Measurements from ENCODE around the gene ATP12A. TPM values are rescaled to one million over a fixed set of nuclear protein-coding genes. Genes with fewer than 3 reads are reported as not detected.

ATP12A gene
- polyA plus RNA-seq, 3 donors, result not detected

DNA sequence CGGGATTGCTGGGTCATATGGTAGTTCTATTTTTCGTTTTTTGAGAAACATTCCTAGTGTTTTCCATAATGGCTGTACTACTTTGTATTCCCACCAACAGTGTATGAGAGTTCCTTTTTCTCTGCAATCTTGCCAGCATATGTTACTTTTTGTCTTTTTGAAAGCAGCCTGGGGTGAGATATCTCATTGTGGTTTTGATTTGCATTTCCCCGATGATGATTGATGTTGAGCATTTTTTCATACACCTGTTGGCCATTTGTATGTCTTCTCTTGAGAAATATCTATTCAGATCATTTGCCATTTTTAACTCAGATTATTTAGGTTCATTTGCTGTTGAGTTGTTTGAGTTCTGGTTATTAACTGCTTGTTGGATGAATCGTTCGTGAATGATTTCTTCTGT, 18.5 kb upstream of the ATP12A start:
- H3K36me3 Mint-ChIP-seq, result no peaks in the 10 kb centered on the region
- no peaks in the 10 kb centered on the region for H4K20me1 ChIP-seq (ENCODE audit: insufficient read depth, low read length)
- H3K4me3 ChIP-seq (replicated peaks in 1 of 3; ENCODE audit: low read depth in 2 of 3, low read length in 3 of 3), result no peak overlapping the region
- no peaks in the 10 kb centered on the region for H3K27me3 ChIP-seq (ENCODE audit: control insufficient read depth in 2 of 2, insufficient read depth in 2 of 2, low read length in 2 of 2)
- H3K4me2 ChIP-seq (replicated peaks; ENCODE audit: extremely low read depth, low read length, poor library complexity, severe bottlenecking), result no peak overlapping the region
- no CpG with 5 or more reads among the region's 5 CpGs for WGBS (ENCODE audit: insufficient coverage)
- no peak for DNase-seq
- TF ChIP-seq, protein P1, sequence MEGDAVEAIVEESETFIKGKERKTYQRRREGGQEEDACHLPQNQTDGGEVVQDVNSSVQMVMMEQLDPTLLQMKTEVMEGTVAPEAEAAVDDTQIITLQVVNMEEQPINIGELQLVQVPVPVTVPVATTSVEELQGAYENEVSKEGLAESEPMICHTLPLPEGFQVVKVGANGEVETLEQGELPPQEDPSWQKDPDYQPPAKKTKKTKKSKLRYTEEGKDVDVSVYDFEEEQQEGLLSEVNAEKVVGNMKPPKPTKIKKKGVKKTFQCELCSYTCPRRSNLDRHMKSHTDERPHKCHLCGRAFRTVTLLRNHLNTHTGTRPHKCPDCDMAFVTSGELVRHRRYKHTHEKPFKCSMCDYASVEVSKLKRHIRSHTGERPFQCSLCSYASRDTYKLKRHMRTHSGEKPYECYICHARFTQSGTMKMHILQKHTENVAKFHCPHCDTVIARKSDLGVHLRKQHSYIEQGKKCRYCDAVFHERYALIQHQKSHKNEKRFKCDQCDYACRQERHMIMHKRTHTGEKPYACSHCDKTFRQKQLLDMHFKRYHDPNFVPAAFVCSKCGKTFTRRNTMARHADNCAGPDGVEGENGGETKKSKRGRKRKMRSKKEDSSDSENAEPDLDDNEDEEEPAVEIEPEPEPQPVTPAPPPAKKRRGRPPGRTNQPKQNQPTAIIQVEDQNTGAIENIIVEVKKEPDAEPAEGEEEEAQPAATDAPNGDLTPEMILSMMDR (IDR thresholded peaks at IDR 0.05), result no peak
- H3K36me3 ChIP-seq (replicated peaks in 1 of 2; ENCODE audit: control insufficient read depth in 1 of 2, insufficient read depth in 2 of 2, low read length in 2 of 2), result no peaks in the 10 kb centered on the region
- no peak overlapping the region for H3K27ac ChIP-seq (ENCODE audit: low read depth in 1 of 2, low read length in 2 of 2)
- no peaks in the 10 kb centered on the region for H3K4me1 ChIP-seq (ENCODE audit: control insufficient read depth in 1 of 2, insufficient read depth in 2 of 2, low read length in 2 of 2)
- H3K79me2 ChIP-seq (ENCODE audit: insufficient read depth, low read length), result no peaks in the 10 kb centered on the region
- H3K9me3 ChIP-seq (replicated peaks in 1 of 2; ENCODE audit: control insufficient read depth in 1 of 2, insufficient read depth in 1 of 2, low read length in 2 of 2), result no peaks in the 10 kb centered on the region
- intact Hi-C loops (cut with micrococcal nuclease), result no loop called here
- no peak overlapping the region for H3K4me3 Mint-ChIP-seq
- no peak overlapping the region for H2AFZ ChIP-seq (ENCODE audit: insufficient read depth, low read depth, low read length, poor library complexity, severe bottlenecking)
- no peak overlapping the region for H3K9ac ChIP-seq (ENCODE audit: insufficient read depth, low read length, poor library complexity, severe bottlenecking)
- H3K4me1 Mint-ChIP-seq, result no peaks in the 10 kb centered on the region
- no peaks in the 10 kb centered on the region for H3K9me3 Mint-ChIP-seq
- peaks cover 0 to 7% (median 5%) of the 10 kb centered on the region in 3 donors for H3K27me3 Mint-ChIP-seq (ENCODE audit: low read depth in 3 of 3)
- no peak overlapping the region for H3K27ac Mint-ChIP-seq

DNA sequence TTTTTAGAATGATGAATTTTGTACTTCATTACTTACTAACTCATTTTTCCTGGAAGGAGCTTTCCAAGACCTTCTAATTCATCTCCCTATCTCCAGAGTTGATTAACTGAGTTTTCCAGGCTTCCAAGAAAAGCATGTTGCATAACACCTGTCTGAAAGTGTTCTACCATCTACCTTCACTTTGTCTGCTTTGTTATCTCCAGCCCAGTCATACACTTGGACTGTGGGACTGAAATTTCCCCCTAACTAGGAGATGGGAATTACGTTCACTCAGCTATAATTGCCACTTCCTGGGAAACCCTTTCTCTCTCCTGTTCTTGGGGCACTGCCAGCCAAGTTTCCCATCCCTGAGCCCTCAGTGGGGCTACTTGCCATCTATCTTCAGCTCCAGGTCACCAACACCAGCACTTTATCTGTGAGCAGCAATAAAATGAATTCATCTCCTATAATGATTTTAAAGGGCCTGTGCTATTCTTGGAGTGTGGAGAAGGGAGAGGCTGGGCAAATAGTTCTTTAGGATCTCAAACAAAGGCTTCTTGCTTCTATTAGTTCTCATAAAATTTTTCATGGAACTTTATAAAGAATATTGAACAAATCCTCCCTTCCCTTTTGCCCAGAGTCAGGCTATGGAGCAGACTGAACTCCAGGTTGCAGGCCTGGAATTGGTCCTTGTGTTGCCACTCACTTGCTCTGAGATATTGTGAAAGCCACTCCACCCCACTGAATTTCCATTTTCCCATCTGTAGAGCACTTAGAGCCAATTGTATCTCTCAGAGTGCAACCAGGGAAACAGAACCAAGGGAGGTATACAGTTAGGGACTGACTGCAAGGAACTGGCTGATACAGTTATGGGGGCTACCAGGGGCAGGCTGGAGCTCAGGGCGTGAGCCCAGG, 17.8 kb upstream of the ATP12A start:
- TF ChIP-seq, protein P1 (IDR thresholded peaks at IDR 0.05), result no peak
- no peak overlapping the region for H3K9ac ChIP-seq (ENCODE audit: insufficient read depth, low read length, poor library complexity, severe bottlenecking)
- Mint-ChIP-seq H3K27me3 (ENCODE audit: low read depth in 3 of 3) (peaks cover 0 to 7% (median 5%) of the 10 kb centered on the region in 3 donors), H3K4me3 (no peak overlapping the region), H3K36me3 (no peaks in the 10 kb centered on the region), H3K4me1 (no peaks in the 10 kb centered on the region), H3K9me3 (no peaks in the 10 kb centered on the region), H3K27ac (no peak overlapping the region)
- no peak overlapping the region for H3K27ac ChIP-seq (ENCODE audit: low read depth in 1 of 2, low read length in 2 of 2)
- no peak overlapping the region for H3K4me3 ChIP-seq (replicated peaks in 1 of 3; ENCODE audit: low read depth in 2 of 3, low read length in 3 of 3)
- no peaks in the 10 kb centered on the region for H3K9me3 ChIP-seq (replicated peaks in 1 of 2; ENCODE audit: control insufficient read depth in 1 of 2, insufficient read depth in 1 of 2, low read length in 2 of 2)
- H4K20me1 ChIP-seq (ENCODE audit: insufficient read depth, low read length), result no peaks in the 10 kb centered on the region
- no peaks in the 10 kb centered on the region for H3K36me3 ChIP-seq (replicated peaks in 1 of 2; ENCODE audit: control insufficient read depth in 1 of 2, insufficient read depth in 2 of 2, low read length in 2 of 2)
- no peaks in the 10 kb centered on the region for H3K27me3 ChIP-seq (ENCODE audit: control insufficient read depth in 2 of 2, insufficient read depth in 2 of 2, low read length in 2 of 2)
- no peak for DNase-seq
- 95% methylated on average over 2 of the region's 2 CpGs for WGBS (ENCODE audit: insufficient coverage)
- no peaks in the 10 kb centered on the region for H3K79me2 ChIP-seq (ENCODE audit: insufficient read depth, low read length)
- H2AFZ ChIP-seq (ENCODE audit: insufficient read depth, low read depth, low read length, poor library complexity, severe bottlenecking), result no peak overlapping the region
- no peaks in the 10 kb centered on the region for H3K4me1 ChIP-seq (ENCODE audit: control insufficient read depth in 1 of 2, insufficient read depth in 2 of 2, low read length in 2 of 2)
- H3K4me2 ChIP-seq (replicated peaks; ENCODE audit: extremely low read depth, low read length, poor library complexity, severe bottlenecking), result no peak overlapping the region
- intact Hi-C loops (cut with micrococcal nuclease), result no loop called here

Measured in CD14-positive monocyte (primary cell).